ENCODE measurements around the gene NR2E1. TPM values are rescaled to one million over a fixed set of nuclear protein-coding genes. Genes with fewer than 3 reads are reported as not detected.
A peak's percentile ranks its signal among the peaks of the same experiment; 100 is the strongest.

The NR2E1 gene
- total RNA-seq, 1 donor from 2014 or later = not detected

DNA sequence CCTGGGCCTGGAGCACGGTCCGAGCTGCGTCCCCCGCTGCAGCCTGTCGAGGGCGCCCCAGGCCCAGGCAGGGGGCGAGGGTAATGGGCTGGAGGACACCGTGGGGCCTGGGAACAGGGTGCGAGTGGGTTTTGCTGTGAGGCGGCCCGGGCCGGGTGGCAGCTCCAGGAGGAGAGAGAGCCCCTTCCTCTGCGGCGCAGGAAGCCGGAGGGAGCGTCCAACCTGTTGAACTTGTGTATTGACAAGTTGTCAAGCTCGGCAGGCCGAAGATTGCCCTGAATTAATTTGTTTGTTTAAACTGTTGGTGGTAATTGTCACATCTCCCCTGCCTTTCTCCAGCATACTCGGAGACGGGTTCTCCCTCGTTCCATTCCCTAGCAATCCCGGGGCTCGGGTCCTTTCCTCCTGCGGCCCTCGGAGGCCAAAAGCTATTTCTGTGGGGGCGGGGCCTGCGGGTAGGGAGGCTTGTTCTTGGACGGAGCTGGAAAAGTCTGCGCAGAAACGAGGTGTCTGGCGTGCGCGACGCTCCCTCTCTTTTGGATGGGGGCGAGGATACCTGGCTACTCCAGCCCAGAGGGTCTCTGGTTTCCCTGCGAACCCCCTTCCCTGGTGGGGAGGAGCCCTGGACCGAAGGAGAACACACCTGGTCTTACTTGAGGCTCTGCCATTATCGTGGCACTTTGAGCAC lies 9.9 kb downstream of the NR2E1 start:
- H3K9me3 ChIP-seq = no peaks in the 10 kb centered on the region
- H3K27me3 ChIP-seq = peaks cover 95% of the 10 kb centered on the region
- H3K36me3 ChIP-seq = no peaks in the 10 kb centered on the region
- DNase-seq (peak; percentile 69), ATAC-seq (peak; percentile 77)
- H3K4me1 ChIP-seq = peaks cover 21% of the 10 kb centered on the region
- intact Hi-C loops (cut with DNase I) = no loop called here
- no peak overlapping the region for H3K27ac ChIP-seq
- TF ChIP-seq, protein P1, sequence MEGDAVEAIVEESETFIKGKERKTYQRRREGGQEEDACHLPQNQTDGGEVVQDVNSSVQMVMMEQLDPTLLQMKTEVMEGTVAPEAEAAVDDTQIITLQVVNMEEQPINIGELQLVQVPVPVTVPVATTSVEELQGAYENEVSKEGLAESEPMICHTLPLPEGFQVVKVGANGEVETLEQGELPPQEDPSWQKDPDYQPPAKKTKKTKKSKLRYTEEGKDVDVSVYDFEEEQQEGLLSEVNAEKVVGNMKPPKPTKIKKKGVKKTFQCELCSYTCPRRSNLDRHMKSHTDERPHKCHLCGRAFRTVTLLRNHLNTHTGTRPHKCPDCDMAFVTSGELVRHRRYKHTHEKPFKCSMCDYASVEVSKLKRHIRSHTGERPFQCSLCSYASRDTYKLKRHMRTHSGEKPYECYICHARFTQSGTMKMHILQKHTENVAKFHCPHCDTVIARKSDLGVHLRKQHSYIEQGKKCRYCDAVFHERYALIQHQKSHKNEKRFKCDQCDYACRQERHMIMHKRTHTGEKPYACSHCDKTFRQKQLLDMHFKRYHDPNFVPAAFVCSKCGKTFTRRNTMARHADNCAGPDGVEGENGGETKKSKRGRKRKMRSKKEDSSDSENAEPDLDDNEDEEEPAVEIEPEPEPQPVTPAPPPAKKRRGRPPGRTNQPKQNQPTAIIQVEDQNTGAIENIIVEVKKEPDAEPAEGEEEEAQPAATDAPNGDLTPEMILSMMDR (IDR thresholded peaks at IDR 0.05) = peak; percentile 23
- peak overlapping the region; percentile 31 for H3K4me3 ChIP-seq

DNA sequence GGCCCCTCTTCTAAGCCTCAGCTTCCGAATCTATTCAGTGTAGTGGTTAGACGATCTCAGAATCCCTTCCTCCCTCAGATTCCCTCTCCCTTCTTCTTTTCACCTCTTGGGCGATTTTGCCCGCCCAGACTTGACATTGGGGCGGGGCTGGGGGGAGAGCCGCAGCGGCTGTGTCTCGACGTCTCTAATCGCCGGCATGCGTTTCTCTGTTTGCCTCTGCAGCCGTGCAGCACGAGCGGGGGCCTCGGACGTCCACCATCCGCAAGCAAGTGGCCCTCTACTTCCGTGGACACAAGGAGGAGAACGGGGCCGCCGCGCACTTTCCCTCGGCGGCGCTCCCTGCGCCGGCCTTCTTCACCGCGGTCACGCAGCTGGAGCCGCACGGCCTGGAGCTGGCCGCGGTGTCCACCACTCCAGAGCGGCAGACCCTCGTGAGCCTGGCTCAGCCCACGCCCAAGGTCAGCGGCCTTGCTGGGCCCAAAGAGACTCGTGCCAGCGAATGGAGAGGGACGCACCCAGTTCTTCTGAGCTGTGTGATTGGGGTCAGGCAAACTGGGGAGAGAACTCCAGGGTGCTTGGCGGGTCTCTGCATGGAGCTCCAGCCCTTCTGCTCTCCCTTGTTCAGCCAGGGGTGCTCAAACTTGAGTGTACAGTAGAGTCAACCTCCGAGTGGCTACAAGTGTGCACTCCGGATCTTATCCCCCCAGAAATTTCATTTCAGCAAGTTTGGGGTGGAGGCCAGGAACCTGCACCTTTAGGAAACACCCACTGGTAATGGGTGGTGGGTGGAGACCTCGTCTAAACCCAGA lies 10.7 kb downstream of the NR2E1 start:
- DNase-seq (no peak), ATAC-seq (peak; percentile 27)
- intact Hi-C loops (cut with DNase I) = no loop called here
- no peaks in the 10 kb centered on the region for H3K9me3 ChIP-seq
- no peak overlapping the region for H3K27ac ChIP-seq
- TF ChIP-seq, protein P1 (IDR thresholded peaks at IDR 0.05) = no peak
- H3K36me3 ChIP-seq = no peaks in the 10 kb centered on the region
- H3K4me1 ChIP-seq = peaks cover 21% of the 10 kb centered on the region
- peaks cover 95% of the 10 kb centered on the region for H3K27me3 ChIP-seq
- H3K4me3 ChIP-seq = peak overlapping the region; percentile 31

DNA sequence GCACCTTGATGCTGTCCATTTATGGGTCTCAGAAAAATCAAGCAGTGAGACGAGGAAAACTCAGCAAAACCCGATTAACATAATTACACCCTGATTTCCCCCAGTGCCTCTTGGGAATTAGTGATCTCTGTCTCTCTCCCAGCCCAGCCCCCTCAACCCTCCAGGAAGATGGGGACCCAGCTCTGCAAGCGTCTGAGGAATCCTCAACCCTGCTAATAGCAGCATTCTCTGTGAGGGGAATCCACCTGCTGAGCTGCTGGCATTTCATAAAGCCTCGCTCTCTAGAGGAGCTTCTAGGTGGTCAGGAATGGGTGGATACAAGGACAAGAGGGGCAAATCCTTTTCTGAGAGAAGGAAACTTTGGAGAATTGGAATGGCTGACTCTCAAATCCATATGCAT lies 13.9 kb downstream of the NR2E1 start:
- no peak for ATAC-seq
- intact Hi-C loops (cut with DNase I) = no loop called here
- H3K9me3 ChIP-seq = no peaks in the 10 kb centered on the region
- no peak overlapping the region for H3K4me3 ChIP-seq
- H3K27me3 ChIP-seq = peaks cover 69% of the 10 kb centered on the region
- no peak for DNase-seq
- TF ChIP-seq, protein P1 (IDR thresholded peaks at IDR 0.05) = no peak
- H3K4me1 ChIP-seq = peaks cover 14% of the 10 kb centered on the region
- no peak overlapping the region for H3K27ac ChIP-seq
- no peaks in the 10 kb centered on the region for H3K36me3 ChIP-seq

DNA sequence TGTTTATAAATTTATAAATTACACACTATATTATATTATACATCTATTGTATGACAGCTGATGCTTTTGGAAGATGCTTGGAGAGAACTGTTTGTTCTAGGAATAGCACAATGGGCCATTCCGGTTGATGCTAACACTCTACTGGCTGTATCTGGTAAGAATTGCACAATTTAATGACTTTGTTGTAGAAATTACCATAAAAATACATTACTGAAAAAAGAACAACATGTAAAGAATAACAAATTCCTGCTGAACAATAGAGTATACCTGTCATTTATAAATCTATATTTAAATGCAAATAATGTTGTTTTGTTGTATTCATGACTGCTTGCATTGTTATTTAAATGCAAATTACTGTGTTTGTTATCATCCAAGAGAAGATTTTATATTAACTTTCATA lies 14.4 kb downstream of the NR2E1 start:
- intact Hi-C loops (cut with DNase I) = no loop called here
- ATAC-seq (no peak), DNase-seq (no peak)

DNA sequence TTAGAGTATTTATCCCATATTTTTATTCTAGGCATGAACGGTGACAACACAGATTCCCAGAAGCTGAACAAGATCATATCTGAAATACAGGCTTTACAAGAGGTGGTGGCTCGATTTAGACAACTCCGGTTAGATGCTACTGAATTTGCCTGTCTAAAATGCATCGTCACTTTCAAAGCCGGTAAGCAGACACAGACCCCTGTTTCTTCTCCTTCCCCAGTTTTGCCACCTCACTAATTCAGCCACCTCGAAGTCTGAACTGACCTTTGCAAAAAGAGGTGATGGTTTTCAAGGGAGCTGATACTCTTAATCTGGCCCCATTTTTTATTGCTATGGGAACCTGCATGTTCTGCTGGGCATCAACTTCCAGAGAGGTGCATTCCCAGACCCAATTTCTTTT lies 15.0 kb downstream of the NR2E1 start:
- TF ChIP-seq, protein P1 (IDR thresholded peaks at IDR 0.05) = no peak
- intact Hi-C loops (cut with DNase I) = no loop called here
- Histone ChIP-seq H3K27me3 (peaks cover 59% of the 10 kb centered on the region), H3K27ac (no peak overlapping the region), H3K36me3 (no peaks in the 10 kb centered on the region), H3K9me3 (no peaks in the 10 kb centered on the region), H3K4me3 (no peak overlapping the region), H3K4me1 (peaks cover 8% of the 10 kb centered on the region)
- ATAC-seq (no peak), DNase-seq (no peak)

More for the DNA sequence above, 14.4 kb downstream of the NR2E1 start:
- peaks cover 13% of the 10 kb centered on the region for H3K4me1 ChIP-seq
- no peak overlapping the region for H3K4me3 ChIP-seq
- H3K27ac ChIP-seq = no peak overlapping the region
- no peaks in the 10 kb centered on the region for H3K36me3 ChIP-seq
- TF ChIP-seq, protein P1 (IDR thresholded peaks at IDR 0.05) = no peak
- peaks cover 64% of the 10 kb centered on the region for H3K27me3 ChIP-seq
- no peaks in the 10 kb centered on the region for H3K9me3 ChIP-seq
